Measurements from ENCODE around the gene SGCD. TPM values are rescaled to one million over a fixed set of nuclear protein-coding genes. Genes with fewer than 3 reads are reported as not detected.

SGCD gene
- total RNA-seq, 1 experiment from 2014 or later, result not detected

- ChIA-PET RAD21 (ENCODE audit: low non-redundant PET in 1 of 2, low total read pairs in 2 of 2, uncharacterized antibody in 2 of 2, unreplicated experiment in 2 of 2) (no interaction called here), CTCF (no interaction called here), POLR2A (no interaction called here)
- DNase-seq (ENCODE audit: low read depth, low spot score) (no peak), ATAC-seq (no peak)
- no peak overlapping the region for H3K4me3 ChIP-seq (replicated peaks in 1 of 2; ENCODE audit: low read depth in 1 of 2, low read length in 2 of 2)
- H3K27me3 ChIP-seq (ENCODE audit: insufficient read depth, low read length), result no peaks in the 10 kb centered on the region
- H2AFZ ChIP-seq (ENCODE audit: low read depth, low read length, poor library complexity, severe bottlenecking), result no peak overlapping the region
- no peaks in the 10 kb centered on the region for H3K4me1 ChIP-seq (ENCODE audit: control insufficient read depth in 1 of 2, insufficient read depth in 2 of 2, low read length in 2 of 2)
- H3K27ac ChIP-seq (ENCODE audit: low read depth, low read length), result no peak overlapping the region
- intact Hi-C loops (cut with micrococcal nuclease), result no loop called here
- BruUV-seq (replicated peaks), result no TSS peak
- H4K20me1 ChIP-seq (ENCODE audit: insufficient read depth), result no peaks in the 10 kb centered on the region
- H3K79me2 ChIP-seq (ENCODE audit: insufficient read depth, low read length), result no peaks in the 10 kb centered on the region
- no peak overlapping the region for H3K9ac ChIP-seq (ENCODE audit: low read length)
- H3K36me3 ChIP-seq (ENCODE audit: control insufficient read depth in 1 of 2, insufficient read depth in 2 of 2, low read length in 2 of 2), result no peaks in the 10 kb centered on the region
- no peak for TF ChIP-seq ZNF274 (IDR thresholded peaks at IDR 0.05; ENCODE audit: low read depth, low read length)
- TF ChIP-seq EZH2phosphoT487 (IDR thresholded peaks at IDR 0.05; ENCODE audit: borderline replicate concordance), result no peak
- no peak for TF ChIP-seq SP1 (IDR thresholded peaks at IDR 0.05; ENCODE audit: low read depth)
- no peak for TF ChIP-seq ELF1 (IDR thresholded peaks at IDR 0.05; ENCODE audit: borderline replicate concordance, low read depth)
- no peak for TF ChIP-seq POLR2A (IDR thresholded peaks at IDR 0.05; ENCODE audit: borderline replicate concordance, extremely low read depth, insufficient read depth, insufficient read length)
- no peak for TF ChIP-seq ZBTB33 (IDR thresholded peaks at IDR 0.05; ENCODE audit: extremely low read depth, insufficient replicate concordance, low read length)
- no peak for TF ChIP-seq CEBPB (IDR thresholded peaks at IDR 0.05; ENCODE audit: low read depth)
- no peak for TF ChIP-seq EZH2 (IDR thresholded peaks at IDR 0.05)
- no peak for TF ChIP-seq CTCF (IDR thresholded peaks at IDR 0.05 in 2 of 3, conservative IDR thresholded peaks at IDR 0.05 in 1 of 3; ENCODE audit: borderline replicate concordance in 1 of 3, insufficient read depth in 1 of 3, low read depth in 2 of 3, low read length in 2 of 3)
- H3K4me2 ChIP-seq (ENCODE audit: low read length), result no peak overlapping the region
- H3K9me2 ChIP-seq (ENCODE audit: insufficient read depth), result no peaks in the 10 kb centered on the region
- H3K9me3 ChIP-seq (ENCODE audit: control insufficient read depth in 1 of 2, insufficient read depth in 1 of 2, low read depth in 1 of 2, low read length in 2 of 2), result no peaks in the 10 kb centered on the region
Measured at GRCh38 chr5:156631005-156631404, 304.0 kb downstream of the SGCD start.

Data from HCT116 (cell line).